Endodermal cell (in vitro differentiated cells): ENCODE data around the gene KNL1. TPM values are rescaled to one million over a fixed set of nuclear protein-coding genes. Genes with fewer than 3 reads are reported as not detected.
"Not testable (repeated sequence)": the region's sequence is repeated elsewhere in the genome, so short reads cannot be mapped to it uniquely, and the experiment has no call there.

Experiments used
- DNase-seq: peaks from one replicate; pipeline ENCODE4 v3.0.0-alpha.2; 2017
- H3K27ac ChIP-seq: 2 replicates; pipeline ENCODE4 v1.5.1; 2013; ENCODE audit warnings: mild to moderate bottlenecking, low read depth, low read length, moderate library complexity
- H3K27me3 ChIP-seq: 2 replicates; pipeline ENCODE4 v1.6.1; 2013; ENCODE audit warnings: mild to moderate bottlenecking, low read length, moderate library complexity; ENCODE audit not compliant: insufficient read depth, control insufficient read depth, poor library complexity, severe bottlenecking
- H3K36me3 ChIP-seq: 2 replicates; pipeline ENCODE4 v1.7.0; 2013; ENCODE audit warnings: mild to moderate bottlenecking, low read length, moderate library complexity; ENCODE audit not compliant: control insufficient read depth, insufficient read depth
- H3K4me1 ChIP-seq: one replicate; pipeline ENCODE4 v1.7.0; 2013; ENCODE audit warnings: low read length; ENCODE audit not compliant: control insufficient read depth, insufficient read depth
- H3K4me3 ChIP-seq: 2 replicates; pipeline ENCODE4 v1.5.1; 2013; ENCODE audit warnings: mild to moderate bottlenecking, low read length, moderate library complexity
- H3K9ac ChIP-seq: 2 replicates; pipeline ENCODE4 v1.6.1; 2013; ENCODE audit warnings: mild to moderate bottlenecking, low read length, moderate library complexity; ENCODE audit not compliant: poor library complexity, severe bottlenecking; ENCODE audit errors: extremely low read depth
- H3K9me3 ChIP-seq: 2 replicates; pipeline ENCODE4 v1.6.1; 2013; ENCODE audit warnings: mild to moderate bottlenecking, low read length, moderate library complexity; ENCODE audit not compliant: control insufficient read depth
- H3K27ac Mint-ChIP-seq: 2 replicates; pipeline ENCODE4 v1.8.0; 2020; ENCODE audit warnings: mixed read lengths
- H3K27me3 Mint-ChIP-seq: 2 replicates; pipeline ENCODE4 v1.8.0; 2021; ENCODE audit warnings: mild to moderate bottlenecking, mixed read lengths; ENCODE audit not compliant: insufficient read depth
- H3K36me3 Mint-ChIP-seq: 2 replicates; pipeline ENCODE4 v1.8.0; 2020; ENCODE audit warnings: low read depth, mixed read lengths
- H3K4me1 Mint-ChIP-seq: 2 replicates; pipeline ENCODE4 v1.8.0; 2020; ENCODE audit warnings: mixed read lengths
- H3K4me3 Mint-ChIP-seq: 2 replicates; pipeline ENCODE4 v1.8.0; 2020; ENCODE audit warnings: mild to moderate bottlenecking, moderate library complexity, mixed read lengths
- H3K9me3 Mint-ChIP-seq: 2 replicates; pipeline ENCODE4 v1.8.0; 2020; ENCODE audit warnings: mild to moderate bottlenecking, mixed read lengths
- CTCF ChIP-seq: fragments of 200-600 bp; sonication (generic); conservative IDR thresholded peaks from 2 replicates; pipeline ENCODE4 v1.5.0; 2021; ENCODE audit warnings: antibody characterized with exemption, mild to moderate bottlenecking
- WGBS, 2 experiments: methylation state at CpG; one replicate each; pipeline versions ENCODE4 v1.1.5 to v1.1.7; 2013; ENCODE audit warnings: missing lambda C conversion rate in 2 of 2, mixed read lengths in 1 of 2; ENCODE audit not compliant: insufficient coverage in 1 of 2, insufficient read length in 1 of 2; 5-methylcytosine and 5-hydroxymethylcytosine counted together
- total RNA-seq, 2 donors: library from RNA; stranded (reverse); fragmentation: NEBNext Ultra II Directional in 1 of 2; extraction: Animal tissue kit (Norgen Biotek cat#: 25700) in 1 of 2; gene quantifications; 2 replicates in 1 of 2; 3 replicates in 1 of 2; pipeline ENCODE4 v1.2.1, GENCODE V29; 2021

The KNL1 gene
- total RNA-seq, 2 donors from 2014 or later = 17.6 to 32.6 TPM

GRCh38 chr15:40680151-40680550, 86.1 kb downstream of the KNL1 start:
- H3K27me3 Mint-ChIP-seq = no peaks in the 10 kb centered on the region
- Histone ChIP-seq H3K4me1 (no peaks in the 10 kb centered on the region), H3K9me3 (no peaks in the 10 kb centered on the region), H3K36me3 (no peaks in the 10 kb centered on the region), H3K9ac (no peak overlapping the region), H3K27me3 (no peaks in the 10 kb centered on the region), H3K27ac (no peak overlapping the region), H3K4me3 (no peak overlapping the region)
- no peaks in the 10 kb centered on the region for H3K4me1 Mint-ChIP-seq
- no peak overlapping the region for H3K27ac Mint-ChIP-seq
- TF ChIP-seq CTCF = no peak
- no peak overlapping the region for H3K4me3 Mint-ChIP-seq
- no peak for DNase-seq
- peaks cover 4% of the 10 kb centered on the region for H3K36me3 Mint-ChIP-seq
- 92% methylated on average over 1 of the region's 1 CpG; no CpG with 5 or more reads in 1 of the 2 experiments for WGBS, 2 experiments
- peaks cover 33% of the 10 kb centered on the region for H3K9me3 Mint-ChIP-seq

GRCh38 chr15:40680959-40681358, 86.9 kb downstream of the KNL1 start:
- DNase-seq = not testable (repeated sequence)

GRCh38 chr15:40684381-40684780, 90.3 kb downstream of the KNL1 start:
- Histone ChIP-seq H3K27me3 (no peaks in the 10 kb centered on the region), H3K9me3 (no peaks in the 10 kb centered on the region), H3K36me3 (no peaks in the 10 kb centered on the region), H3K4me1 (no peaks in the 10 kb centered on the region), H3K4me3 (no peak overlapping the region), H3K27ac (no peak overlapping the region), H3K9ac (no peak overlapping the region)
- TF ChIP-seq CTCF = no peak
- Mint-ChIP-seq H3K27ac (no peak overlapping the region), H3K4me1 (no peaks in the 10 kb centered on the region), H3K27me3 (no peaks in the 10 kb centered on the region), H3K9me3 (peaks cover 38% of the 10 kb centered on the region), H3K36me3 (peaks cover 30% of the 10 kb centered on the region), H3K4me3 (no peak overlapping the region)
- no peak for DNase-seq

More at GRCh38 chr15:40680959-40681358, 86.9 kb downstream of the KNL1 start:
- H3K4me1 Mint-ChIP-seq, H3K4me3 Mint-ChIP-seq, H3K4me3 ChIP-seq, H3K27me3 Mint-ChIP-seq, H3K9me3 ChIP-seq, H3K9ac ChIP-seq, H3K27me3 ChIP-seq, H3K27ac Mint-ChIP-seq, H3K36me3 ChIP-seq, H3K27ac ChIP-seq, H3K4me1 ChIP-seq: not testable (repeated sequence)
- H3K9me3 Mint-ChIP-seq = peaks cover 36% of the 10 kb centered on the region
- H3K36me3 Mint-ChIP-seq = peaks cover 11% of the 10 kb centered on the region
- WGBS, 2 experiments = 100% methylated on average over 1 of the region's 1 CpG; no CpG with 5 or more reads in 1 of the 2 experiments

GRCh38 chr15:40685376-40685775, 91.3 kb downstream of the KNL1 start:
- no peak for DNase-seq
- Mint-ChIP-seq H3K4me1 (no peaks in the 10 kb centered on the region), H3K27ac (no peak overlapping the region), H3K27me3 (no peaks in the 10 kb centered on the region), H3K36me3 (peaks cover 30% of the 10 kb centered on the region), H3K4me3 (no peak overlapping the region), H3K9me3 (peaks cover 38% of the 10 kb centered on the region)
- Histone ChIP-seq H3K27ac (no peak overlapping the region), H3K4me1 (no peaks in the 10 kb centered on the region), H3K36me3 (no peaks in the 10 kb centered on the region), H3K9me3 (no peaks in the 10 kb centered on the region), H3K9ac (no peak overlapping the region), H3K4me3 (no peak overlapping the region), H3K27me3 (no peaks in the 10 kb centered on the region)
- no peak for TF ChIP-seq CTCF
- 93 to 100% methylated on average over 2 of the region's 2 CpGs for WGBS, 2 experiments
